SKM-1 treated with dmso at 0.1 percent for 144 hours (cell line): ENCODE results near the gene AGT.
"Not testable (repeated sequence)": the region's sequence is repeated elsewhere in the genome, so short reads cannot be mapped to it uniquely, and the experiment has no call there.

Experiments
- DNase-seq: peaks from one replicate; lab custom pipeline; 2025; ENCODE audit not compliant: unreplicated experiment; lab: John Stamatoyannopoulos, UW

Gene AGT

GRCh38 chr1:230744382-230744781 lies 30.5 kb upstream of the AGT start:
- no peak for DNase-seq

GRCh38 chr1:230743899-230744298 lies 30.0 kb upstream of the AGT start:
- no peak for DNase-seq

GRCh38 chr1:230739564-230740290 lies 25.8 kb upstream of the AGT start:
- DNase-seq, result no peak

- peak; percentile 68 for DNase-seq
Observed at GRCh38 chr1:230737622-230738262, 23.8 kb upstream of the AGT start.

- peak; percentile 27 for DNase-seq
Observed at GRCh38 chr1:230735447-230735846, 21.5 kb upstream of the AGT start.

- DNase-seq, result no peak
Observed at GRCh38 chr1:230730977-230731376, 17.1 kb upstream of the AGT start.

GRCh38 chr1:230728710-230729392 lies 14.9 kb upstream of the AGT start:
- peak; percentile 57 for DNase-seq

GRCh38 chr1:230725256-230726012 lies 11.5 kb upstream of the AGT start:
- DNase-seq, result no peak

GRCh38 chr1:230721849-230722522 lies 8.1 kb upstream of the AGT start:
- DNase-seq, result not testable (repeated sequence)

- no peak for DNase-seq
Observed at GRCh38 chr1:230717251-230717650, 3.3 kb upstream of the AGT start.

GRCh38 chr1:230716453-230716852 lies 2.5 kb upstream of the AGT start:
- DNase-seq, result not testable (repeated sequence)

GRCh38 chr1:230715510-230715909 lies 1.6 kb upstream of the AGT start:
- peak; percentile 17 for DNase-seq

- DNase-seq, result no peak
Observed at GRCh38 chr1:230713547-230713914, 391 bp downstream of the AGT start.

GRCh38 chr1:230713138-230713537 lies 784 bp downstream of the AGT start:
- no peak for DNase-seq

GRCh38 chr1:230712470-230712942 lies 1.4 kb downstream of the AGT start:
- DNase-seq, result no peak

- no peak for DNase-seq
Observed at GRCh38 chr1:230711245-230711644, 2.7 kb downstream of the AGT start.

- DNase-seq, result no peak
Observed at GRCh38 chr1:230710543-230710904, 3.4 kb downstream of the AGT start.

GRCh38 chr1:230709619-230710542 lies 4.0 kb downstream of the AGT start:
- no peak for DNase-seq

- DNase-seq, result no peak
Observed at GRCh38 chr1:230708631-230709580, 5.0 kb downstream of the AGT start.
